SK-N-SH treated with all-trans-retinoic acid at 6 μM for 48 hours (cell line): ENCODE measurements around the gene RAB3A.

Source experiments
- ARNTL ChIP-seq: fragments of 450-650 bp; formaldehyde crosslinking; IDR thresholded peaks from 2 replicates; pipeline ENCODE4 v1.5.0; 2020; ENCODE audit warnings: low read depth, mild to moderate bottlenecking, moderate library complexity, borderline replicate concordance
- CSDC2 ChIP-seq: fragments of 250-450 bp; sonication (Bioruptor Pico); IDR thresholded peaks from 2 replicates; pipeline ENCODE4 v1.5.0; 2020; ENCODE audit warnings: mild to moderate bottlenecking, moderate library complexity
- ESRRG ChIP-seq: fragments of 250-450 bp; sonication (Bioruptor Pico); IDR thresholded peaks from 2 replicates; pipeline ENCODE4 v1.6.1; 2021; ENCODE audit warnings: mild to moderate bottlenecking
- GLIS3 ChIP-seq: fragments of 250-450 bp; sonication (Bioruptor Pico); IDR thresholded peaks from 2 replicates; pipeline ENCODE4 v1.5.0; 2020; ENCODE audit warnings: mild to moderate bottlenecking, moderate library complexity
- OSR1 ChIP-seq: fragments of 250-450 bp; sonication (Bioruptor Pico); IDR thresholded peaks from 2 replicates; pipeline ENCODE4 v1.8.0; 2022; ENCODE audit warnings: moderate library complexity, mild to moderate bottlenecking, inconsistent platforms
- PATZ1 ChIP-seq: fragments of 250-450 bp; sonication (Bioruptor Pico); IDR thresholded peaks from 2 replicates; pipeline ENCODE4 v1.8.0; 2020; ENCODE audit warnings: mild to moderate bottlenecking, moderate library complexity, borderline replicate concordance
- POU6F1 ChIP-seq: fragments of 250-450 bp; sonication (Bioruptor Pico); IDR thresholded peaks from 2 replicates; pipeline ENCODE4 v1.8.0; 2021; ENCODE audit warnings: low read depth, mild to moderate bottlenecking, moderate library complexity, borderline replicate concordance
- RARB ChIP-seq: fragments of 250-450 bp; sonication (Bioruptor Pico); IDR thresholded peaks from 2 replicates; pipeline ENCODE4 v1.8.0; 2021; ENCODE audit warnings: mild to moderate bottlenecking, moderate library complexity
- SNAI2 ChIP-seq: fragments of 250-450 bp; sonication (Bioruptor Pico); IDR thresholded peaks from 2 replicates; pipeline ENCODE4 v1.5.0; 2020; ENCODE audit warnings: mild to moderate bottlenecking, moderate library complexity
- TSHZ2 ChIP-seq: fragments of 250-450 bp; sonication (Bioruptor Pico); IDR thresholded peaks from 2 replicates; pipeline ENCODE4 v1.5.0; 2020; ENCODE audit warnings: mild to moderate bottlenecking, moderate library complexity
- ZFP3 ChIP-seq: fragments of 250-450 bp; sonication (Bioruptor Pico); IDR thresholded peaks from 2 replicates; pipeline ENCODE4 v1.5.0; 2020; ENCODE audit warnings: mild to moderate bottlenecking, moderate library complexity
- ZFP30 ChIP-seq: fragments of 450-650 bp; formaldehyde crosslinking; IDR thresholded peaks from 2 replicates; pipeline ENCODE4 v1.5.0; 2022; ENCODE audit warnings: mild to moderate bottlenecking, moderate library complexity
- ZNF565 ChIP-seq: fragments of 450-650 bp; formaldehyde crosslinking; conservative IDR thresholded peaks from 2 replicates; pipeline ENCODE4 v1.5.0; 2020; ENCODE audit warnings: low read depth, mild to moderate bottlenecking, moderate library complexity
- ZNF8 ChIP-seq: fragments of 450-650 bp; formaldehyde crosslinking; IDR thresholded peaks from 2 replicates; pipeline ENCODE4 v1.5.0; 2020; ENCODE audit warnings: mild to moderate bottlenecking, moderate library complexity

GRCh38 chr19:18158467-18158866 lies 45.4 kb downstream of the RAB3A start:
- TF ChIP-seq ARNTL (CRISPR knock-in tag) (no peak), PATZ1 (CRISPR knock-in tag) (no peak), ZNF8 (CRISPR knock-in tag) (no peak), OSR1 (CRISPR knock-in tag) (no peak), TSHZ2 (CRISPR knock-in tag) (no peak), RARB (CRISPR knock-in tag) (no peak), ZNF565 (CRISPR knock-in tag) (no peak), SNAI2 (CRISPR knock-in tag) (no peak), ZFP3 (CRISPR knock-in tag) (no peak), GLIS3 (CRISPR knock-in tag) (no peak), ZFP30 (CRISPR knock-in tag) (no peak), ESRRG (CRISPR knock-in tag) (no peak), CSDC2 (CRISPR knock-in tag) (no peak), POU6F1 (CRISPR knock-in tag) (no peak)
